GM12878 (cell line): ENCODE results near the gene LRSAM1. TPM values are rescaled to one million over a fixed set of nuclear protein-coding genes. Genes with fewer than 3 reads are reported as not detected.

Source experiments
- ATAC-seq: fragments of 200-7000 bp; cut with Tn5 transposase; 3 replicates; pipeline ENCODE4 v1.9.1; 2020; ENCODE audit warnings: mild to moderate bottlenecking, moderate library complexity
- BruUV-seq: library from RNA; stranded (reverse); fragments of 400-500 nt; replicated peaks from 2 replicates; lab custom pipeline; 2021; lab: Mats Ljungman, UMichigan
- CTCF ChIA-PET: fragments of 300-600 bp; sonication (Branson Sonifier 250); formaldehyde crosslinking; extraction: SDS; loops from one replicate; lab custom pipeline; 2021; ENCODE audit warnings: inconsistent platforms; lab: Yijun Ruan, JAX
- POLR2A ChIA-PET: fragments of 350-600 bp; formaldehyde crosslinking; extraction: SDS; loops from one replicate; lab custom pipeline; 2021; ENCODE audit warnings: inconsistent platforms; lab: Charles Lee
- RAD21 ChIA-PET: fragments of 300-600 bp; sonication (Branson Sonifier 250); formaldehyde crosslinking; loops from one replicate; lab custom pipeline; 2023; ENCODE audit warnings: antibody characterized with exemption; ENCODE audit not compliant: unreplicated experiment; lab: Charles Lee
- SMC1A ChIA-PET: fragments of 300-600 bp; sonication (Branson Sonifier 250); formaldehyde crosslinking; loops from one replicate; lab custom pipeline; 2023; ENCODE audit not compliant: unreplicated experiment, uncharacterized antibody; lab: Charles Lee
- DNase-seq: peaks from one replicate; pipeline ENCODE4 v3.0.0-alpha.2; 2011; ENCODE audit warnings: low read depth, low spot score
- FAIRE-seq: peaks from 3 replicates; lab custom pipeline; 2011; peaks lifted over from hg19 to GRCh38; lab: Jason Lieb, UNC
- H2AFZ ChIP-seq: 2 replicates; pipeline ENCODE4 v1.6.0; 2011; ENCODE audit warnings: low read depth, low read length, control low read depth; ENCODE audit not compliant: control insufficient read depth
- H3K27ac ChIP-seq: 2 replicates; pipeline ENCODE4 v1.5.1; 2011; ENCODE audit warnings: control low read depth; ENCODE audit not compliant: control insufficient read depth, insufficient read depth
- H3K27me3 ChIP-seq, 2 experiments: replicated peaks in 1 of 2; 2 replicates each; pipeline versions ENCODE4 v1.6.0 to v1.6.1; 2011; ENCODE audit warnings: low read length in 1 of 2; ENCODE audit not compliant: control insufficient read depth in 2 of 2, insufficient read depth in 2 of 2
- H3K36me3 ChIP-seq, 2 experiments: 2 replicates each; pipeline ENCODE4 v1.5.1; 2011; ENCODE audit warnings: low read length in 1 of 2; ENCODE audit not compliant: control insufficient read depth in 2 of 2, insufficient read depth in 2 of 2
- H3K4me1 ChIP-seq: 2 replicates; pipeline ENCODE4 v1.6.1; 2011; ENCODE audit warnings: mild to moderate bottlenecking, low read length, moderate library complexity, mixed read lengths; ENCODE audit not compliant: control insufficient read depth, insufficient read depth
- H3K4me2 ChIP-seq: 2 replicates; pipeline ENCODE4 v1.6.0; 2011; ENCODE audit warnings: control low read depth; ENCODE audit not compliant: control insufficient read depth, insufficient read depth
- H3K4me3 ChIP-seq: fragments of 200-600 bp; sonication (generic); 2 replicates; pipeline ENCODE4 v1.5.1; 2016
- H3K79me2 ChIP-seq: 2 replicates; pipeline ENCODE4 v1.6.0; 2011; ENCODE audit warnings: low read length; ENCODE audit not compliant: control insufficient read depth, insufficient read depth
- H3K9ac ChIP-seq: 2 replicates; pipeline ENCODE4 v1.8.0; 2011; ENCODE audit warnings: low read length, control low read depth, mixed read lengths; ENCODE audit not compliant: control insufficient read depth, insufficient read depth
- H3K9me3 ChIP-seq: replicated peaks from 3 replicates; pipeline ENCODE4 v1.5.1; 2011; ENCODE audit warnings: mild to moderate bottlenecking, low read length; ENCODE audit not compliant: control insufficient read depth, insufficient read depth
- H4K20me1 ChIP-seq: 2 replicates; pipeline ENCODE4 v1.6.0; 2011; ENCODE audit not compliant: control insufficient read depth, insufficient read depth
- ATF7 ChIP-seq: fragments of 450-650 bp; IDR thresholded peaks from 2 replicates; pipeline ENCODE4 v1.6.1; 2016; ENCODE audit warnings: low read depth, mild to moderate bottlenecking
- CBX3 ChIP-seq: fragments of 200-600 bp; sonication (generic); IDR thresholded peaks from 2 replicates; pipeline ENCODE4 v1.6.1; 2016; ENCODE audit warnings: low read depth, borderline replicate concordance
- CHD4 ChIP-seq: fragments of 200-600 bp; sonication (generic); IDR thresholded peaks from 2 replicates; pipeline ENCODE4 v1.6.1; 2016; ENCODE audit warnings: mild to moderate bottlenecking
- E2F8 ChIP-seq: fragments of 450-650 bp; IDR thresholded peaks from 2 replicates; pipeline ENCODE4 v1.6.1; 2018; ENCODE audit warnings: mild to moderate bottlenecking, low read depth, moderate library complexity; ENCODE audit not compliant: partially characterized antibody
- ELK1 ChIP-seq: IDR thresholded peaks from 2 replicates; pipeline ENCODE4 v1.6.1; 2012; ENCODE audit warnings: low read depth, low read length, improper control_type of control experiment
- KAT2A ChIP-seq: conservative IDR thresholded peaks from 2 replicates; pipeline ENCODE4 v1.6.1; 2011; ENCODE audit warnings: low read depth, low read length; ENCODE audit not compliant: control insufficient read depth
- PKNOX1 ChIP-seq: fragments of 450-650 bp; IDR thresholded peaks from 2 replicates; pipeline ENCODE4 v1.6.1; 2016; ENCODE audit warnings: mild to moderate bottlenecking
- POLR2AphosphoS5 ChIP-seq: IDR thresholded peaks from 2 replicates; pipeline ENCODE4 v1.6.1; 2011; ENCODE audit warnings: mild to moderate bottlenecking, low read length, inconsistent platforms
- POU2F2 ChIP-seq: IDR thresholded peaks from 3 replicates; pipeline ENCODE4 v1.6.1; 2011; ENCODE audit warnings: low read depth, mild to moderate bottlenecking, low read length, borderline replicate concordance
- RAD21 ChIP-seq: IDR thresholded peaks from 2 replicates; pipeline ENCODE4 v1.6.1; 2011; ENCODE audit warnings: mild to moderate bottlenecking, low read depth, low read length, moderate library complexity; ENCODE audit not compliant: insufficient read depth
- RCOR1 ChIP-seq: conservative IDR thresholded peaks from 2 replicates; pipeline ENCODE4 v1.6.1; 2012; ENCODE audit warnings: low read depth, low read length, improper control_type of control experiment
- RELA ChIP-seq: fragments of 450-650 bp; IDR thresholded peaks from 2 replicates; pipeline ENCODE4 v1.8.0; 2014; ENCODE audit warnings: borderline replicate concordance; ENCODE audit not compliant: partially characterized antibody
- SP1 ChIP-seq: IDR thresholded peaks from one replicate; pipeline ENCODE4 v1.6.1; 2011; ENCODE audit warnings: low read depth, low read length
- YY1 ChIP-seq: IDR thresholded peaks from 2 replicates; pipeline ENCODE4 v1.6.1; 2011; ENCODE audit warnings: low read depth, mild to moderate bottlenecking, low read length
- WGBS: methylation state at CpG from one replicate; pipeline ENCODE4 v1.1.6; 2016; ENCODE audit warnings: low lambda C conversion rate; ENCODE audit not compliant: insufficient replicate concordance, insufficient coverage; ENCODE audit errors: missing lambda C conversion rate; 5-methylcytosine and 5-hydroxymethylcytosine counted together
- in situ Hi-C: fragments of 300-500 bp; cut with MboI; formaldehyde crosslinking; loops from 9 replicates; pipeline ENCODE4 v1.14.3; 2018; ENCODE audit warnings: mixed read lengths
- intact Hi-C: fragments of 100-400 bp; cut with micrococcal nuclease; formaldehyde crosslinking; loops from one replicate; pipeline ENCODE4 v1.14.2; 2022; ENCODE audit not compliant: unreplicated experiment
- polyA plus RNA-seq, 11 experiments: library from polyadenylated mRNA; depleted of rRNA in 4 of 11; unstranded in 6 of 11; stranded (reverse) in 5 of 11; fragments of >200 nt; fragmentation: Nextera tagmentation in 4 of 11; fragmentation: Illumina TruSeq in 1 of 11; extraction: Ambion mirVana in 4 of 11; extraction: Trizol in 1 of 11; gene quantifications; 1 replicate in 1 of 11; 2 replicates in 10 of 11; pipeline versions ENCODE4 v1.2.1 to v1.2.3, GENCODE V29; 2011 to 2016; ENCODE audit warnings: inconsistent platforms in 2 of 11, missing spikeins in 2 of 11, low read depth in 1 of 11
- total RNA-seq, 4 experiments: library from RNA; depleted of rRNA in 3 of 4; stranded (reverse); fragments of >200 nt in 3 of 4; fragmentation: Illumina TruSeq in 1 of 4; extraction: Trizol in 1 of 4; gene quantifications; 2 replicates each; pipeline versions ENCODE4 v1.2.1 to v1.2.3, GENCODE V29; 2013 to 2021

The LRSAM1 gene
- total and polyA plus RNA-seq, 10 of the 15 experiments (the other 5 are each of a cell fraction or from before 2014, with no cell fraction given) = 0.14 to 23.4 (median 11.7) TPM

GRCh38 chr9:127503947-127504886, 52.9 kb downstream of the LRSAM1 start:
- H4K20me1 ChIP-seq = no peaks in the 10 kb centered on the region
- H3K9ac ChIP-seq = no peak overlapping the region
- no peaks in the 10 kb centered on the region for H3K79me2 ChIP-seq
- ChIA-PET SMC1A (interaction anchor here (0.6 to 2.2 kb wide), 10 partner anchors 48 to 562 kb away, joined by 3 to 8 read pairs (median 4); partner anchors contain the start of genes LRSAM1, RPL12 and TOR2A), CTCF (interaction anchor here (0.6 to 3.8 kb wide), 13 partner anchors 15 to 289 kb away, joined by 3 to 31 read pairs (median 4); partner anchors contain the start of gene TOR2A), POLR2A (no interaction called here), RAD21 (interaction anchor here (0.6 to 2.7 kb wide), 8 partner anchors 33 to 415 kb away, joined by 3 to 18 read pairs (median 4); partner anchors contain the start of genes SLC2A8 and TOR2A)
- H3K36me3 ChIP-seq = no peaks in the 10 kb centered on the region
- no peak overlapping the region for H3K4me3 ChIP-seq
- no peak for DNase-seq
- in situ Hi-C loops (loop anchor here (5.0 kb wide), 3 partner anchors 83 to 423 kb away; no protein-coding TSS in a partner anchor), intact Hi-C loops (loop anchor here (1.0 to 2.0 kb wide), 4 partner anchors 82 to 415 kb away; no protein-coding TSS in a partner anchor)
- H3K27ac ChIP-seq = no peak overlapping the region
- ATAC-seq = peak; percentile 89
- no peaks in the 10 kb centered on the region for H3K4me1 ChIP-seq
- no peak overlapping the region for H3K4me2 ChIP-seq
- WGBS = 50% methylated on average over 25 of the region's 25 CpGs
- BruUV-seq = no TSS peak
- no peaks in the 10 kb centered on the region for H3K27me3 ChIP-seq
- FAIRE-seq = peak; percentile 93
- no peaks in the 10 kb centered on the region for H3K9me3 ChIP-seq
- H2AFZ ChIP-seq = no peak overlapping the region
- TF ChIP-seq ELK1 = no peak
- TF ChIP-seq RCOR1 = no peak
- TF ChIP-seq RELA = no peak
- TF ChIP-seq ATF7 = no peak
- TF ChIP-seq POLR2AphosphoS5 = no peak
- peak; percentile 28 for TF ChIP-seq SP1
- TF ChIP-seq KAT2A = no peak
- TF ChIP-seq E2F8 = no peak
- TF ChIP-seq YY1 = peak; percentile 55; the same call in 1 of the 2 replicates
- peak; percentile 82 for TF ChIP-seq RAD21
- no peak for TF ChIP-seq CBX3
- TF ChIP-seq CHD4 = no peak
- TF ChIP-seq PKNOX1 = no peak
- TF ChIP-seq POU2F2 = 0 out of 3 replicates have a peak, but pooled peaks have one; percentile 4
